ENCODE data around the gene MMP24.

MMP24 gene

GRCh38 chr20:35270021-35270902, 43.8 kb downstream of the MMP24 start:
- no peak for TF ChIP-seq EZH2 (IDR thresholded peaks at IDR 0.05; ENCODE audit: borderline replicate concordance, low read length)
- TF ChIP-seq, protein P1, sequence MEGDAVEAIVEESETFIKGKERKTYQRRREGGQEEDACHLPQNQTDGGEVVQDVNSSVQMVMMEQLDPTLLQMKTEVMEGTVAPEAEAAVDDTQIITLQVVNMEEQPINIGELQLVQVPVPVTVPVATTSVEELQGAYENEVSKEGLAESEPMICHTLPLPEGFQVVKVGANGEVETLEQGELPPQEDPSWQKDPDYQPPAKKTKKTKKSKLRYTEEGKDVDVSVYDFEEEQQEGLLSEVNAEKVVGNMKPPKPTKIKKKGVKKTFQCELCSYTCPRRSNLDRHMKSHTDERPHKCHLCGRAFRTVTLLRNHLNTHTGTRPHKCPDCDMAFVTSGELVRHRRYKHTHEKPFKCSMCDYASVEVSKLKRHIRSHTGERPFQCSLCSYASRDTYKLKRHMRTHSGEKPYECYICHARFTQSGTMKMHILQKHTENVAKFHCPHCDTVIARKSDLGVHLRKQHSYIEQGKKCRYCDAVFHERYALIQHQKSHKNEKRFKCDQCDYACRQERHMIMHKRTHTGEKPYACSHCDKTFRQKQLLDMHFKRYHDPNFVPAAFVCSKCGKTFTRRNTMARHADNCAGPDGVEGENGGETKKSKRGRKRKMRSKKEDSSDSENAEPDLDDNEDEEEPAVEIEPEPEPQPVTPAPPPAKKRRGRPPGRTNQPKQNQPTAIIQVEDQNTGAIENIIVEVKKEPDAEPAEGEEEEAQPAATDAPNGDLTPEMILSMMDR (IDR thresholded peaks at IDR 0.05; ENCODE audit: low read length) = no peak

GRCh38 chr20:35271073-35271882, 44.8 kb downstream of the MMP24 start:
- no peak overlapping the region for H3K4me3 ChIP-seq (ENCODE audit: low read depth, low read length, poor library complexity, severe bottlenecking)
- no peaks in the 10 kb centered on the region for H3K9me2 ChIP-seq (ENCODE audit: low read depth, low read length)
- no peaks in the 10 kb centered on the region for H3K27me3 ChIP-seq (ENCODE audit: insufficient read depth, low read length)
- H3K27ac ChIP-seq (ENCODE audit: low read depth, low read length, poor library complexity, severe bottlenecking) = no peak overlapping the region
- H3K4me2 ChIP-seq (ENCODE audit: low read length) = no peak overlapping the region
- H3K79me2 ChIP-seq (ENCODE audit: insufficient read depth, low read length) = no peaks in the 10 kb centered on the region
- 0 out of 2 replicates have a peak, but pooled peaks cover 5% of the 10 kb centered on the region for H3K36me3 ChIP-seq (ENCODE audit: insufficient read depth, low read length)
- H3K4me1 ChIP-seq (ENCODE audit: insufficient read depth, low read length, severe bottlenecking) = peaks cover 1% of the 10 kb centered on the region
- no peaks in the 10 kb centered on the region for H3K9me3 ChIP-seq (ENCODE audit: low read length)
- no peak overlapping the region for H3K9ac ChIP-seq (ENCODE audit: low read length)
- H2AFZ ChIP-seq (ENCODE audit: low read length) = no peak overlapping the region
- H4K20me1 ChIP-seq (ENCODE audit: insufficient read depth, low read length) = no peaks in the 10 kb centered on the region
- TF ChIP-seq EZH2 (IDR thresholded peaks at IDR 0.05; ENCODE audit: borderline replicate concordance, low read length) = no peak
- TF ChIP-seq, protein P1 (IDR thresholded peaks at IDR 0.05; ENCODE audit: low read length) = no peak
- no peaks in the 10 kb centered on the region for H3F3A ChIP-seq (ENCODE audit: insufficient read depth, low read length)

More at GRCh38 chr20:35270021-35270902, 43.8 kb downstream of the MMP24 start:
- Histone ChIP-seq H3K27ac (ENCODE audit: low read depth, low read length, poor library complexity, severe bottlenecking) (no peak overlapping the region), H3K4me3 (ENCODE audit: low read depth, low read length, poor library complexity, severe bottlenecking) (no peak overlapping the region), H3K9ac (ENCODE audit: low read length) (no peak overlapping the region), H2AFZ (ENCODE audit: low read length) (no peak overlapping the region), H3F3A (ENCODE audit: insufficient read depth, low read length) (no peaks in the 10 kb centered on the region), H3K9me3 (ENCODE audit: low read length) (no peaks in the 10 kb centered on the region), H3K27me3 (ENCODE audit: insufficient read depth, low read length) (no peaks in the 10 kb centered on the region), H4K20me1 (ENCODE audit: insufficient read depth, low read length) (no peaks in the 10 kb centered on the region), H3K4me2 (ENCODE audit: low read length) (no peak overlapping the region), H3K79me2 (ENCODE audit: insufficient read depth, low read length) (no peaks in the 10 kb centered on the region), H3K9me2 (ENCODE audit: low read depth, low read length) (no peaks in the 10 kb centered on the region), H3K4me1 (ENCODE audit: insufficient read depth, low read length, severe bottlenecking) (no peaks in the 10 kb centered on the region), H3K36me3 (ENCODE audit: insufficient read depth, low read length) (no peaks in the 10 kb centered on the region)

DNA sequence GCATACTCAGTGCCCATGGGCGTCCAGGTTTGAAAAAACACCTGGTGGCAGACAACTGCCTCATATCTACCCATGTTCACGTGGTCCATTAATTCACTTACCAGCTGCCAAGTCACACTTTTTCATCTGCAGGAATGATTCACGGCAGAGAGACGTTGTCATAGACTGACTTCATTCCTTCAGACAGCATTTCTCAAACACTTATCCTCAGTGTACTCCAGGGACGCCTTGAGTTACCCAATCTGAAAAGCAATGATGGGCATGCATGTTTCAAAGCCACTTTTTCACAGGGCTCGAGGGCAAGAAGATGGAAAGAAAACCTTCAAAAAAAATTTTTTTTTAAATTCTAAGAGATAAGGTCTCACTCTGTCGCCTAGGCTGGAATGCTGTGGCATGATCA, 45.4 kb downstream of the MMP24 start:
- Histone ChIP-seq H3K27me3 (ENCODE audit: insufficient read depth, low read length) (no peaks in the 10 kb centered on the region), H4K20me1 (ENCODE audit: insufficient read depth, low read length) (no peaks in the 10 kb centered on the region), H3K4me1 (ENCODE audit: insufficient read depth, low read length, severe bottlenecking) (peaks cover 8% of the 10 kb centered on the region), H3F3A (ENCODE audit: insufficient read depth, low read length) (no peaks in the 10 kb centered on the region), H3K79me2 (ENCODE audit: insufficient read depth, low read length) (no peaks in the 10 kb centered on the region), H3K9me2 (ENCODE audit: low read depth, low read length) (no peaks in the 10 kb centered on the region), H3K9me3 (ENCODE audit: low read length) (no peaks in the 10 kb centered on the region), H3K36me3 (ENCODE audit: insufficient read depth, low read length) (0 out of 2 replicates have a peak, but pooled peaks cover 11% of the 10 kb centered on the region), H3K4me2 (ENCODE audit: low read length) (no peak overlapping the region), H3K27ac (ENCODE audit: low read depth, low read length, poor library complexity, severe bottlenecking) (no peak overlapping the region), H3K9ac (ENCODE audit: low read length) (no peak overlapping the region), H2AFZ (ENCODE audit: low read length) (no peak overlapping the region), H3K4me3 (ENCODE audit: low read depth, low read length, poor library complexity, severe bottlenecking) (no peak overlapping the region)
- no peak for TF ChIP-seq EZH2 (IDR thresholded peaks at IDR 0.05; ENCODE audit: borderline replicate concordance, low read length)
- TF ChIP-seq, protein P1 (IDR thresholded peaks at IDR 0.05; ENCODE audit: low read length) = no peak

Measured in OCI-LY1 (cell line).